ENCODE data around the gene MSL3. TPM values are rescaled to one million over a fixed set of nuclear protein-coding genes. Genes with fewer than 3 reads are reported as not detected.
A peak's percentile ranks its signal among the peaks of the same experiment; 100 is the strongest.

Gene MSL3
- total RNA-seq, 1 donor from 2014 or later = 29.2 TPM

DNA sequence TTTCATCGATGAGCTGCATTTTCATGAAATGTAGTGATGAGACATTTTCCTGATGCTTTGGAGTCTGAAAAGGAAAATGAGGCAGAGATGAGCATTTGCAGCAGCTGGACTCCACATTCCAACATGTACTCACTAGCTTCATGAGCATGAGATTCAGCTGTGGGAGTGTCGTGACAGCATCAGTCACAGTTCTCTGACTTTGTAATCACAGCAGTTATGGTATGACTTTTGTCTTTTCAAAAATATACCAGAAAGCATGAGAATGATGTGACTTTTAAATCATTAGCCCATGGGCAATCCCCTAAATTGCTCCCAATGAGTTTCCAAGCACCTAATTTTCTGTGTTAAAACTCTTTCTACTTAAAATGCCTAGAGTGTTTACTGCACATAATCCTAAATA, 18.3 kb upstream of the MSL3 start:
- no peak overlapping the region for H3K27ac ChIP-seq (ENCODE audit: low read depth, low read length)
- no peak overlapping the region for H3K4me3 ChIP-seq (ENCODE audit: insufficient read depth, low read depth, low read length)
- no peaks in the 10 kb centered on the region for H3K9me3 ChIP-seq (ENCODE audit: insufficient read depth, low read depth, low read length)
- no peak overlapping the region for H3K4me3 Mint-ChIP-seq (ENCODE audit: unreplicated experiment)
- no peaks in the 10 kb centered on the region for H3K4me1 Mint-ChIP-seq (ENCODE audit: low read depth, unreplicated experiment)
- no peaks in the 10 kb centered on the region for H3K4me1 ChIP-seq (ENCODE audit: insufficient read depth, low read length)
- no peaks in the 10 kb centered on the region for H3K36me3 Mint-ChIP-seq (ENCODE audit: low read depth, unreplicated experiment)
- H3K9ac ChIP-seq (ENCODE audit: low read length) = no peak overlapping the region
- H4K20me1 ChIP-seq (ENCODE audit: insufficient read depth, low read length) = no peaks in the 10 kb centered on the region
- no peaks in the 10 kb centered on the region for H3K27me3 Mint-ChIP-seq (ENCODE audit: low read depth, unreplicated experiment)
- H3K9me3 Mint-ChIP-seq (ENCODE audit: unreplicated experiment) = no peaks in the 10 kb centered on the region
- H3K36me3 ChIP-seq (ENCODE audit: insufficient read depth, low read length) = no peaks in the 10 kb centered on the region
- no peaks in the 10 kb centered on the region for H3K27me3 ChIP-seq (ENCODE audit: insufficient read depth, low read length)
- TF ChIP-seq EZH2 (IDR thresholded peaks at IDR 0.05; ENCODE audit: insufficient read depth, low read length) (no peak), CTCF (IDR thresholded peaks at IDR 0.05; ENCODE audit: insufficient read depth, low read depth, low read length) (no peak)
- no peaks in the 10 kb centered on the region for H3K79me2 ChIP-seq (ENCODE audit: insufficient read depth, low read length)
- no peak overlapping the region for H3K4me2 ChIP-seq (ENCODE audit: low read length)
- H3K27ac Mint-ChIP-seq (ENCODE audit: unreplicated experiment) = no peak overlapping the region
- no peak for FAIRE-seq
- no peak overlapping the region for H2AFZ ChIP-seq (ENCODE audit: low read depth, low read length)
- no peak for DNase-seq (ENCODE audit: low read depth)

- Histone ChIP-seq H3K4me3 (ENCODE audit: insufficient read depth, low read depth, low read length) (no peak overlapping the region), H2AFZ (ENCODE audit: low read depth, low read length) (no peak overlapping the region), H3K36me3 (ENCODE audit: insufficient read depth, low read length) (no peaks in the 10 kb centered on the region), H3K4me1 (ENCODE audit: insufficient read depth, low read length) (no peaks in the 10 kb centered on the region), H3K27ac (ENCODE audit: low read depth, low read length) (no peak overlapping the region), H3K27me3 (ENCODE audit: insufficient read depth, low read length) (no peaks in the 10 kb centered on the region), H4K20me1 (ENCODE audit: insufficient read depth, low read length) (no peaks in the 10 kb centered on the region), H3K9me3 (ENCODE audit: insufficient read depth, low read depth, low read length) (no peaks in the 10 kb centered on the region), H3K79me2 (ENCODE audit: insufficient read depth, low read length) (no peaks in the 10 kb centered on the region), H3K9ac (ENCODE audit: low read length) (no peak overlapping the region), H3K4me2 (ENCODE audit: low read length) (no peak overlapping the region)
- no peak for TF ChIP-seq EZH2 (IDR thresholded peaks at IDR 0.05; ENCODE audit: insufficient read depth, low read length)
- no peak for TF ChIP-seq CTCF (IDR thresholded peaks at IDR 0.05; ENCODE audit: insufficient read depth, low read depth, low read length)
- FAIRE-seq (peak; percentile 81), DNase-seq (ENCODE audit: low read depth) (no peak)
- Mint-ChIP-seq H3K27ac (ENCODE audit: unreplicated experiment) (no peak overlapping the region), H3K36me3 (ENCODE audit: low read depth, unreplicated experiment) (no peaks in the 10 kb centered on the region), H3K4me3 (ENCODE audit: unreplicated experiment) (no peak overlapping the region), H3K9me3 (ENCODE audit: unreplicated experiment) (no peaks in the 10 kb centered on the region), H3K27me3 (ENCODE audit: low read depth, unreplicated experiment) (peaks cover 2% of the 10 kb centered on the region), H3K4me1 (ENCODE audit: low read depth, unreplicated experiment) (no peaks in the 10 kb centered on the region)
Measured at GRCh38 chrX:11740794-11741193, 17.2 kb upstream of the MSL3 start.

DNA sequence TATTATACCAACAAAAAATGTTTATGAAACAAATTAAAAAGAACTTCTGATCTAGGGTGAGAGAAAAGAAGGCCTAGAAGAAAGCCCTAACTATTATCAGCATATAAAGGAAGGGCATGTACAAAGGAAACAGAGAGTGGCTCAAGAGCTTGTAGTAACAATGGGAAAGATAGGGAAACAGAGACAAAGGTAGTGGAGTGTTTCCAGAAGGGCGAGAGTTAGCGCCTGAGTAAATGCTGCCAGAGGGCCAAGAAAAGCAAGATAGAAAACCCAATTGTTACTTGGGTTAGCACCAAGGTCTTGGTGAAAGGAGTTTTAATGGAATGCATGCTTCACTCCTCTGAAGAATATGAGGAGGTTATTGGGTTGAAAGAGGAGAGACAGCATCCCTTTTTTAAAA, 16.5 kb upstream of the MSL3 start:
- Histone ChIP-seq H2AFZ (ENCODE audit: low read depth, low read length) (no peak overlapping the region), H3K36me3 (ENCODE audit: insufficient read depth, low read length) (no peaks in the 10 kb centered on the region), H4K20me1 (ENCODE audit: insufficient read depth, low read length) (no peaks in the 10 kb centered on the region), H3K9me3 (ENCODE audit: insufficient read depth, low read depth, low read length) (no peaks in the 10 kb centered on the region), H3K9ac (ENCODE audit: low read length) (no peak overlapping the region), H3K79me2 (ENCODE audit: insufficient read depth, low read length) (no peaks in the 10 kb centered on the region), H3K4me3 (ENCODE audit: insufficient read depth, low read depth, low read length) (no peak overlapping the region), H3K4me1 (ENCODE audit: insufficient read depth, low read length) (no peaks in the 10 kb centered on the region), H3K27me3 (ENCODE audit: insufficient read depth, low read length) (no peaks in the 10 kb centered on the region), H3K4me2 (ENCODE audit: low read length) (no peak overlapping the region), H3K27ac (ENCODE audit: low read depth, low read length) (no peak overlapping the region)
- Mint-ChIP-seq H3K4me3 (ENCODE audit: unreplicated experiment) (no peak overlapping the region), H3K9me3 (ENCODE audit: unreplicated experiment) (no peaks in the 10 kb centered on the region), H3K27ac (ENCODE audit: unreplicated experiment) (no peak overlapping the region), H3K36me3 (ENCODE audit: low read depth, unreplicated experiment) (no peaks in the 10 kb centered on the region), H3K27me3 (ENCODE audit: low read depth, unreplicated experiment) (peaks cover 2% of the 10 kb centered on the region), H3K4me1 (ENCODE audit: low read depth, unreplicated experiment) (no peaks in the 10 kb centered on the region)
- FAIRE-seq (peak; percentile 94), DNase-seq (ENCODE audit: low read depth) (no peak)
- no peak for TF ChIP-seq CTCF (IDR thresholded peaks at IDR 0.05; ENCODE audit: insufficient read depth, low read depth, low read length)
- TF ChIP-seq EZH2 (IDR thresholded peaks at IDR 0.05; ENCODE audit: insufficient read depth, low read length) = no peak

Data from astrocyte (in vitro differentiated cells and primary cell).